GM21360 (cell line): ENCODE data around the gene TLE5.
"Not testable (repeated sequence)": the region's sequence is repeated elsewhere in the genome, so short reads cannot be mapped to it uniquely, and the experiment has no call there.

Experiments used
- ATAC-seq: cut with Tn5 transposase; IDR thresholded peaks from one replicate; pipeline ENCODE4 v1.9.1; 2021; ENCODE audit warnings: mild to moderate bottlenecking, moderate library complexity; ENCODE audit not compliant: unreplicated experiment

The TLE5 gene

GRCh38 chr19:3064011-3064330 lies 1.7 kb upstream of the TLE5 start:
- ATAC-seq = no peak

DNA sequence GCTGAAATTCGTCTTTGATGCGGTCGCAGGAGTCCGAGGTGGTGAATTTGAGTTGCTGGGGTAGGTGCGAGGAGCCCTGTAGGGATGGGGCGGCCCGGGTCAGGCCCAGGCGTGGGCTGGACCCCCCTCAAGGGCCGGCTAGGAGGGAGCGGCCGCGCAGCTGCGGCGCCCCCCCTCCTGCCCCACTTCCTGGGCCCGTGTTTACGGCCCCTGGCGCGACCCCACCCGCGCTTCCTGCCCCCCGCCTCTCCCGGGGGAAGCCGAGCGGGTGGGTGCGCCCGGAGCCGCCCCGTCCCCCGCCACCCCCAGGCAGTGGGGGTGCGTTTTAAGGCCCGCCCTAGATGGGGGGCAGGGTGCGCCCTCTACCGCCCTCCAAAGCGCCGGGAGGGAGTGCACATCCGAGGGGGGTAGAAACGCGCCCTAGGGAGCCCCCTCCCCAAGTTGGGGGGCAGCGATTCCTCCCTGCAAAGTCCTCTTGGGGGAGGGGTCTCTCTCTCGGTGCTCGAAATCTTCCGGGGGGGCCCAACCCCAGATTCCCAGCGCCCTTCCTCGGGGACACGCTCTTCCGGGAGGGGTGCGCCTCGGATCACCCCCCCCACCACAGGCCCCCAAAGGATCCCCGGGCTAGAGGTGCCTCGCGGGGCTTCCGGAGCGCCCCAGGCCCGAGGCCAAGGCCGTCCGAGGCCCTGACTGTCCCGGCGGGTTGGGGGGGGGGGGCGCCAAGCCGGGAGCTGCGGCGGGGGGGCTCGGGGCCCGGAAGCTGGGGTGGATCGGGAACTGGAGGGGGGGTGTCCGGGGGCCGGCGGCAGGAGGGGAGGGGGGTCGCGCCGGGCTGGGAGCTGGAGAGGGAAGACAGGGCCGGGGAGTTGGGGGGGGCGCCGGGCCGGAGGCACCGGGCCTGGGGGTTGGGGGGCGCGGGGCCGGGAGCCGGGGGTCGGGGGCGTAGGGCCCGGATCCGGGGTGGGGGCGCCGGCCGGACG lies 823 bp downstream of the TLE5 start:
- no peak for ATAC-seq

DNA sequence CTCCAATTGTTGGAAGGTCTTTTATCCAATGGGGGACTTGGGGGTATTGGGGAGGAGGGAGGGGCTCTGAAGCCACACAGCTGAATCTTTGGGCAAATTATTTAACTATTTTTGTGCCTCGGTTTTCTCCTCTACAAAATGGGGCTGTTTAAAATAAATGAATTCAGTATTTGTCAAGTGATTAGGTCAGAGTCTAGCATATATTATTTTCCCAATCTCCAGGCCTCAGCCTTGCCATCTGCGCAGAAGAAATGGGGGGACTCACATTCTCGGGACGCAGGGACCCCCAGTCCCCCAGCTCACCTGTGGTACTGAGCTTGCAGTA lies 1.5 kb downstream of the TLE5 start:
- no peak for ATAC-seq

DNA sequence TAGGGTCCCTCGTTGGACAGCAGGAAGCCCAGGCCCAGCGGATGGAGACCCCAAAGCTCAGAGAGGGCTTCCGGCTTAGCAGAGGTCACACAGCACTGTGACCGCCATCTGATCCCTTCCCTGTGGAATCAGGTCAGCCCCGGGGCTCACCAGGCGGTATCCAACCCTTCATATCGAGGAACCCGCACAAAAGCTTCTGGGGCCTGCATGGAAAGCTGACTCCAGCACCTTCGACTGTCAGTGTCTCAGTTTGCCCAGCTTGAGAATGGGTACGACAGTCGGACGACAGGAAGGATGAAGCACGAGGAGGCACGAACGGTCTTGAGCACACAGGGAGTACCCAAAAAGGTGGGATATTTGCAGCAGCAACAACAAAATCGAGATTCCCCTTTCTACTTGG lies 2.6 kb downstream of the TLE5 start:
- no peak for ATAC-seq

GRCh38 chr19:3058821-3059314 lies 3.4 kb downstream of the TLE5 start:
- no peak for ATAC-seq

GRCh38 chr19:3058009-3058820 lies 4.1 kb downstream of the TLE5 start:
- ATAC-seq = no peak

DNA sequence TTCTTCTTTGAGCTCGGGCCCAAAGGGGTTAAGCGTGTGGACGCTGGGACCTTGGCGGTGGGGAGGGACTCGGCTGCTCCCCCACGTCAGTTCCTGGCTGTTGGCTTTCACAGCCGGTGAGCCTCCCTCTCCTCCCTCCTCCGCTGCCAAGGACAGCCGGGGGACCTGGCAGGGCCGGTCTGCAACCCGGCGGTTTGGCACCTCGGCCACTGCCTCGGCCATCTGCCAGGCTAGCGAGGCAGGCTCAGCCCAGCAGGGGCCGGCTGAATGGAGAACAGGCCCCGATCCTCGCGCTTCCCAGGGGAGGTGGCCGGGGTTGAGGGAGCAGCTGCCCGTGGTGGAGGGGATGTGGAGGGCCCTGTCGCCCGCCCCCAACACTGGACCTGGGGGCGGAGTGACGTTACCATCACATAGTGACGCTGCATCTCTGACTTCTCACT lies 5.0 kb downstream of the TLE5 start:
- ATAC-seq = no peak

GRCh38 chr19:3056417-3057088 lies 5.7 kb downstream of the TLE5 start:
- ATAC-seq = no peak

DNA sequence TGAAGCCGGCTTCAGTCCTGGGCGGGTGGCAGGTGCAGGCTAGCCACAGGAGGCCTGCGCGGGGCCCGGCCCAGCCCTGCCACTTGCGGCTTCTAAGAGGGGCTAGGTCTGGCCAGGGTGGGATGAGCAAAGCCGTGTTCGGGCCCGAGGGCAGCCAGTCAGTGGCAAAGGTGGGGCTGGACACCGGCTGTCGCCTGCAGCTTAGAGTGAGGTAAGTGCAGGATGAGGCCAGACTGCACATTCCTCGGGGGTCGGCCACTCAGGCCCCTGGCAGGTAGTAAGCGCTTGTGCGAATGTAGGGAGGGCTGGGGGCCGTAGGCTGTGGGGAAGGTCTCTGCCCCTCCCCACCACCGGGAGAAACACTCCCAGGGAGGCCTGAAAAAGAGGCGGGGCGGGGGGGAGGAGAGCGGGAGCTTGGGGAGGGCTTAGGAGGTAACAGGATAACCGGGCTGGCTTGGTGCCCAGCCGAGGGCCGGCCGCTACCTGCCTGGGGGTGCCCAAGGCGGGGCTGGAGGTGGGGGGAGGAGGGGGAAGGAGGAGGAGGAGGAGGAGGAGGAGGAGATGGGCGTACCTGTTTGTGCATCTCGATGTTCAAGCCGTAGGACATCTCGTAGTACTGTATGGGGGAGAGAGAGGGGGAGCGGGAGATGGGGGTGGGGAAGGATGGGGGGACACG lies 6.4 kb downstream of the TLE5 start:
- no peak for ATAC-seq

DNA sequence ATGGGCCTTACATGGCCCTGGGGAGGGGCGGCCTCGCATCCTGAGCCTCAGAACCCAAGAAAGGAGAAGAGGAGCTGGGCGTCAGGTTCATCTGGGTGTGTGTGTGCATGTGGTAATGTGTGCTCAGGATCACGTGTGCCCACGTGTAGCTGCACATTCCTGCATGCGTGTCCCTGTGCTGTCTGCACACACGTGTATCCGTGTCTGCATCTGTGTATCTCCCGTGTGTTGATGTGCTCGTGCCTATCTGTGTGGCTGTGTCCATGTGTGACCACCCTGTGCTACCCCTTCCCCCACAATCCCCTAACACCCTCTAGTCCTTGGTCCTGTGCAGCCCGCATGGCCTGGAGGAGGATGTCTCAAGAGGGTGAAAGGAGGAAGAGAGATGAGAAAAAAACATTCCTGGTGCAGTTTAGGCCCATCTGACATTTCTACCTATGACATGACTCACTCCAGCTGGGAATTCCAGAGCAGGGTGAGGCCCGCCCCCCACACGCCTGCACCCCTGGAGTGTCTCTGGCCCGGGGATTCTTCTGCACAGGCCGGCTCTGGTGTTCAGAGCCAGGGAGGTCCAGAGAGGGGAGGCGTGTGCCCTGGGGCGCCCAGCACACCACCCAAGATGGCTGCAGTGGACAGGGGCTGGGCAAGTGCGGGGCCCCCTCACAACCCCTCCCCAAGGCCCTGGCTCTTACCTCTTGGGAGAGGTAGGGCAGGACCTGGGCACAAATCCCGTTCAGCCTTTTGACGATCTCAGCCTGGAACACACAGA lies 7.1 kb downstream of the TLE5 start:
- ATAC-seq = no peak

- no peak for ATAC-seq
Measured at GRCh38 chr19:3054265-3054971, 7.9 kb downstream of the TLE5 start.

DNA sequence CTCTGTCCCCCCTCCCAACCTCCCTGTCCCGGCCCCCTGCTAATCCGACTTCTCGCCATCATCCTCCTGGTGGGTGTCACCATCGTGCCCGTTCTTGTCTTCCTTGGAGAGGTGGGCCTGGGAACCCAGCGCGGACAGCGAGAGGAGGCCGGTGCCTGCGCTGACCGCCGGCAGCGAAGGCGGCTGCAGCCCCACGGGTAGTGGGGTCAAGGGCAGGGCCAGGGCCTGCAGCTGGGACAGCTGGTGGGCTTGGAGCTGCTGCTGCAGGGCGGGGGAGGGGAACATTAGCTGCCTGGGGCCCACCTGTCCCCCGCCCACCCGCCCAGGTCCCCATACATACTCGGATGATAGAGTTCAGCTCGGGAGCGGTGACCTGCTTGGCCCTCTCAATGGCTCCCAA lies 8.5 kb downstream of the TLE5 start:
- no peak for ATAC-seq

- ATAC-seq = no peak
Measured at GRCh38 chr19:3053218-3053621, 9.1 kb downstream of the TLE5 start.

GRCh38 chr19:3050016-3050415 lies 12.3 kb downstream of the TLE5 start:
- not testable (repeated sequence) for ATAC-seq

DNA sequence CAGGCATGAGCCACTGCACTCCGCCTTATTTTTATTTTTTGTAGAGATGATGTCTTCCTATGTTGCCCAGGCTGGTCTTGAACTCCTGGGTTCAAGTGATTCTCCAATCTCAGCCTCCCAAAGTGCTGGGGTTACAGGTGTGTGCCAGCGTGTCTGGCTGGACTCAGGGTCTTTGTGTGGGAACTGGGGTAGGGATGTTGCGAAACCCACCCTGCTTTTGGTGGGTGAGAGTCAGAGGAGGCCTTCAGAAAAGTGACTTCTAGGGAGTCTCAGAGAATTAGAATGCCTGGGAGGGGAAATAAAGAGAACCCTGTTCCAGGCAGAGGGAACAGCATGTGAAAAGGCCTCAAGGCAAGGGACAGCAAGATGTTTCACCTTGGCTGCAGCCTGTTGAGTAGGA lies 13.2 kb downstream of the TLE5 start:
- no peak for ATAC-seq

DNA sequence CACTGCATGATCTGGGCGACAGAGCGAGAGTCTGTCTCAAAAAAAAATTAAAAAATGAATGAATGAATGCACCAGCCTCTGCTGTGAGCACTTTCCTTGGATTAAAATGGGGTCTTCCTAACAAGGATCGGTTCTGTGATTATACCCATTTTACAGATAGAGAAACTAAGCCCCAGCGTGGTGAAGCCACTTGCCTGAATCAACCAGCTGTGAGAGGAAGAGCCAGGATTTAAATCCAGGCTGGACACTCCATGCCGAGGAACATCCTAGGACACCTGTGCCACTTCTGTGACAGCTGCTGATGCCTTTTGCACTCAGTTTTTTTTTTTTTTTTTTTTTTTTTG lies 14.1 kb downstream of the TLE5 start:
- no peak for ATAC-seq

DNA sequence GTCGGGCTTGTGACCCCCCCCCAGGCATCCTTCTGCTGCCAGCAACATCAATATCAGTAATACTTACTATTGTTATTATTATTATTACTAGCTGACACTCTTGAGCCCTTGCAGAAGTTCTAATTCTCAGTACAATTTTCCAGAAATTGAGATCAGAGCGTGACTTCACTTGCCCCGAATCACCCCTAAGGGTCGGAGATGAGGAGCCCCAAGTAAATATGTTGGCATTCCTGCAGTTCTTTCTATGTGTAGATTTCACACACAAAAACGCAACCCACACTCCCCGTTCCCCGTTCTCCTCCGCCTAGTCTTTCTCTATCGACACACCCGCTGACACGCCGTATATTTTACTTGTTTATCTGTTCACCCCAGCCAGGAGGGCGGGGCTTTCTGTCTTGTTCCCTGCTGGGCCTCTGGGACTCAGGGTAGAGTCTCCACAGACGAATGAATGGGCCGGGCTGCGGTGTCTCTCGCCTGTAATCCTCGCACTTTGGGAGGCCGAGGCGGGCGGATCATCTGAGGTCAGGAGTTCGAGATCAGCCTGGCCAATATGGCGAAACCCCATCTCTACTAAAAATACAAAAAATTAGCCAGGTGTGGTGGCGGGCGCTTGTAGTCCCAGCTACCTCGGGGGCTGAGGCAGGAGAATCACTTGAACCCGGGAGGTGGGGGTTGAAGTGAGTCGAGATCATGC lies 14.7 kb downstream of the TLE5 start:
- ATAC-seq = no peak

DNA sequence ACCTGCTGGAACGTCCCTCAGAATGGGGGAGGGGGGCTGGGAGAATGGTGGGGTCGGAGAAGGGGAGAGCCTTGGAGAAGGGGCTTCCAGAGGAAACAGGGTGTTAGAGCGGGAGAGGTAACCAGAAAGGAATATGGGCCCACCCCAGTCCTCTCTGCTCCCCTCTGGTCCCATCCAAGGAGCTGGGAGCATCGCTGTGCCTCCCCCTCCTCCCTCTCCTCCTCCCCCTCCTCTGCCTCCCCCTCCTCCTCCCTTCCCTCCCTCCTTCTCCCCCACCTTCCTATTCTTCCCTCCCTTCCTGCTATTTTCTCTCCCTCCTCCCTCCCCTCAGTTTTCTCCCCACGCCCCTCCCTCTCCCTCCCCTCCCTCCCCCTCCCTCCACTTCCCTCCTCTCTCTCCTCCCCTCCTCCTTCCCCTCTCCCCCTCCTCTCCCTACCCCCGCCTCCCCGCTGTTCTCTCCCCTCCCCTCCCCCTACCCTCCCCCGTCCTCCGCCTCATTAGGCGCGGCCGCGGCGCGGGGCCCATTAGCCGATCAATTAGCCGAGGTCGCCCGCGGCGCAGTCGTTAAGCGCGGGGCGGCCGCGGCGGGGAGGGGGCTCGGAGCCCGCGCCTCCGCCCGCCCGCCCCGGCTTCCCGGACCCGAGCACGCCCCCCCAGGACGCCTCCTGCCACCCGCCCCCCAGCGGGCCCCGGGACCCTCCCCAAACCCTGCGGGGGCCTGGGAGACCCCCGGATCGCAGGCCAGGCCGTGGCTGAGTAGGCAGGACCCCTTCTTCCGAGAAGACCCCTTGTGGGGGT lies 15.4 kb downstream of the TLE5 start:
- ATAC-seq = no peak
